PC-9 (cell line): ENCODE data around the gene THSD7B.

Source experiments
- EZH2 ChIP-seq: fragments of 200-600 bp; sonication (generic); IDR thresholded peaks from 2 replicates; pipeline ENCODE4 v1.8.0; 2017; ENCODE audit warnings: antibody characterized with exemption, low read depth
- TF ChIP-seq, protein P1 (sequence below): fragments of 200-600 bp; sonication (generic); conservative IDR thresholded peaks from 2 replicates; pipeline ENCODE4 v1.6.1; 2017; ENCODE audit warnings: mixed run types, antibody characterized with exemption, mild to moderate bottlenecking, moderate library complexity

DNA sequence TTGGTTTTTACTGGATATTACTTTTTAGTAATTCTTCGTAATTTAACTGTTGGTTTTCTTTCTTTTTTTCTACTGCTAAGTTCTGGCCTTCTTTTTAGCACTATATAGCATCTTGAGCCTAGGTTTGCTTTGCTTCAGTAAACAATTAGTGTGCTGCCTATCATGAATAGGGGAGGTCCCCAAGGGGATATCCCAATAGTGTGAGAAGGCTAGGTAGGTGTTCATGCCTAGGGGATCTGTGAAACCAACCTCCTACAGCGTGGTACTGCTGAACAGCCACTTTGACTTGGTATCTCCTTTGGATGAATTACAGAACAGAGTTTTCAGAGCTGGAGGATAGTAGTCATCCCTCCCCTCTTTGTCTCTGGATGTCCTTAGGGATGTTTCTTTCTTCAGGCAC lies 888.7 kb downstream of the THSD7B start:
- TF ChIP-seq, protein P1, sequence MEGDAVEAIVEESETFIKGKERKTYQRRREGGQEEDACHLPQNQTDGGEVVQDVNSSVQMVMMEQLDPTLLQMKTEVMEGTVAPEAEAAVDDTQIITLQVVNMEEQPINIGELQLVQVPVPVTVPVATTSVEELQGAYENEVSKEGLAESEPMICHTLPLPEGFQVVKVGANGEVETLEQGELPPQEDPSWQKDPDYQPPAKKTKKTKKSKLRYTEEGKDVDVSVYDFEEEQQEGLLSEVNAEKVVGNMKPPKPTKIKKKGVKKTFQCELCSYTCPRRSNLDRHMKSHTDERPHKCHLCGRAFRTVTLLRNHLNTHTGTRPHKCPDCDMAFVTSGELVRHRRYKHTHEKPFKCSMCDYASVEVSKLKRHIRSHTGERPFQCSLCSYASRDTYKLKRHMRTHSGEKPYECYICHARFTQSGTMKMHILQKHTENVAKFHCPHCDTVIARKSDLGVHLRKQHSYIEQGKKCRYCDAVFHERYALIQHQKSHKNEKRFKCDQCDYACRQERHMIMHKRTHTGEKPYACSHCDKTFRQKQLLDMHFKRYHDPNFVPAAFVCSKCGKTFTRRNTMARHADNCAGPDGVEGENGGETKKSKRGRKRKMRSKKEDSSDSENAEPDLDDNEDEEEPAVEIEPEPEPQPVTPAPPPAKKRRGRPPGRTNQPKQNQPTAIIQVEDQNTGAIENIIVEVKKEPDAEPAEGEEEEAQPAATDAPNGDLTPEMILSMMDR: no peak
- TF ChIP-seq EZH2: no peak
